ENCODE data around the gene GPR18. TPM values are rescaled to one million over a fixed set of nuclear protein-coding genes. Genes with fewer than 3 reads are reported as not detected.

GPR18 gene
- total RNA-seq, 1 experiment from 2014 or later = not detected

DNA sequence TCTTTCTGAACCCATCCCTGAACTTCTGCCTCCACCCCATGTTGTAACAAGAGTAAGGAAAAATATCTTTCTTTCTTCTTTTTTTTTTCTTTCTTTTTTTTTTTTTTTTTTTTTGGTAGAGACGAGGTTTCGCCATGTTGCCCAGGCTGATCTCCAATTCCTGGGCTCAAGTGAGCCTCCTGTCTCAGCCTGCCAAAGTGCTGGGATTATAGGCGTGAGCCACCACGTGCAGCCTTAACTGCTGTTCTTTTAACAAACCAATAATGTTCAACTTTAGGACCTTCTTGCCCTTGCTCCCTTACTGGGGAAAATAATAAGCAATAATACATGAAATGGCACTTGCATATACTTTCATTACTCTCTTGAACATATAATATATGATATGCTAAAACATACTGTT is 29.4 kb upstream of the GPR18 start:
- H3K23me2 ChIP-seq (ENCODE audit: insufficient read length, low read depth, low read length, poor library complexity, severe bottlenecking) = no peaks in the 10 kb centered on the region
- H2BK120ac ChIP-seq (ENCODE audit: low read depth, low read length, poor library complexity, severe bottlenecking) = no peak overlapping the region
- H3K9ac ChIP-seq (ENCODE audit: extremely low read depth, insufficient read length, low read length) = no peak overlapping the region
- H3K4me1 ChIP-seq (ENCODE audit: insufficient read depth, low read length) = no peaks in the 10 kb centered on the region
- peak overlapping the region in 2 of 3 experiments; percentile 45 to 87; a peak in 3 of 7 replicates for H3K27ac Mint-ChIP-seq
- no peaks in the 10 kb centered on the region for H3K27me3 Mint-ChIP-seq (ENCODE audit: low read depth)
- no peak overlapping the region for H2BK5ac ChIP-seq (ENCODE audit: insufficient read length, low read length)
- H4K8ac ChIP-seq (replicated peaks; ENCODE audit: insufficient read length, low read depth, low read length) = no peak overlapping the region
- H3K14ac ChIP-seq (ENCODE audit: insufficient read depth, low read length) = no peak overlapping the region
- no peaks in the 10 kb centered on the region for H3K9me3 ChIP-seq (ENCODE audit: control insufficient read depth, low read depth, low read length)
- no peak overlapping the region for H3K4ac ChIP-seq (ENCODE audit: low read depth, low read length)
- no peaks in the 10 kb centered on the region for H3K79me1 ChIP-seq (ENCODE audit: insufficient read depth, low read depth, low read length, poor library complexity, severe bottlenecking)
- no peak overlapping the region for H4K91ac ChIP-seq (ENCODE audit: insufficient read length, low read depth, low read length)
- H3K27ac ChIP-seq (ENCODE audit: insufficient read length, low read depth, low read length) = no peak overlapping the region
- no peak overlapping the region for H3K4me2 ChIP-seq (ENCODE audit: insufficient read depth, insufficient read length, low read length)
- no peak overlapping the region for H3K4me3 Mint-ChIP-seq
- no peak for DNase-seq
- no CpG with 5 or more reads among the region's 4 CpGs for WGBS (ENCODE audit: extremely low coverage, insufficient read length, low lambda C conversion rate)
- no peak overlapping the region for H2AK5ac ChIP-seq (ENCODE audit: insufficient read length, low read length)
- H2BK12ac ChIP-seq (ENCODE audit: insufficient read length, low read depth, low read length) = no peak overlapping the region
- no peaks in the 10 kb centered on the region for H3K27me3 ChIP-seq (ENCODE audit: insufficient read depth, low read length)
- no peak overlapping the region for H2BK20ac ChIP-seq (ENCODE audit: low read depth, low read length, poor library complexity, severe bottlenecking)
- no peak overlapping the region for H2AFZ ChIP-seq (ENCODE audit: low read length)
- H3K4me1 Mint-ChIP-seq = peaks cover 0 to 5% of the 10 kb centered on the region in 2 experiments; a peak in 1 of 4 replicates
- no peak overlapping the region for H4K5ac ChIP-seq (ENCODE audit: insufficient read length, low read depth, low read length)
- H3K36me3 Mint-ChIP-seq (ENCODE audit: insufficient read depth in 1 of 3, low read depth in 3 of 3) = peaks cover 0 to 2% (median 0%) of the 10 kb centered on the region in 3 experiments; a peak in 2 of 7 replicates
- no peak overlapping the region for H3K18ac ChIP-seq (ENCODE audit: insufficient read length, low read depth, low read length)
- no peak overlapping the region for H3T11ph ChIP-seq (ENCODE audit: low read length)
- no peaks in the 10 kb centered on the region for H4K20me1 ChIP-seq (ENCODE audit: control insufficient read depth, insufficient read depth, insufficient read length)
- H3K23ac ChIP-seq (ENCODE audit: insufficient read length, low read depth, low read length) = no peak overlapping the region
- TF ChIP-seq, protein P1, sequence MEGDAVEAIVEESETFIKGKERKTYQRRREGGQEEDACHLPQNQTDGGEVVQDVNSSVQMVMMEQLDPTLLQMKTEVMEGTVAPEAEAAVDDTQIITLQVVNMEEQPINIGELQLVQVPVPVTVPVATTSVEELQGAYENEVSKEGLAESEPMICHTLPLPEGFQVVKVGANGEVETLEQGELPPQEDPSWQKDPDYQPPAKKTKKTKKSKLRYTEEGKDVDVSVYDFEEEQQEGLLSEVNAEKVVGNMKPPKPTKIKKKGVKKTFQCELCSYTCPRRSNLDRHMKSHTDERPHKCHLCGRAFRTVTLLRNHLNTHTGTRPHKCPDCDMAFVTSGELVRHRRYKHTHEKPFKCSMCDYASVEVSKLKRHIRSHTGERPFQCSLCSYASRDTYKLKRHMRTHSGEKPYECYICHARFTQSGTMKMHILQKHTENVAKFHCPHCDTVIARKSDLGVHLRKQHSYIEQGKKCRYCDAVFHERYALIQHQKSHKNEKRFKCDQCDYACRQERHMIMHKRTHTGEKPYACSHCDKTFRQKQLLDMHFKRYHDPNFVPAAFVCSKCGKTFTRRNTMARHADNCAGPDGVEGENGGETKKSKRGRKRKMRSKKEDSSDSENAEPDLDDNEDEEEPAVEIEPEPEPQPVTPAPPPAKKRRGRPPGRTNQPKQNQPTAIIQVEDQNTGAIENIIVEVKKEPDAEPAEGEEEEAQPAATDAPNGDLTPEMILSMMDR (conservative IDR thresholded peaks at IDR 0.05) = no peak
- no peaks in the 10 kb centered on the region for H3K79me2 ChIP-seq (ENCODE audit: insufficient read depth, low read length)
- H3K56ac ChIP-seq (ENCODE audit: insufficient read length, low read depth, low read length) = no peak overlapping the region
- H3K9me3 Mint-ChIP-seq = no peaks in the 10 kb centered on the region
- H2BK15ac ChIP-seq (ENCODE audit: low read depth, low read length) = no peak overlapping the region

Data from H9 (cell line).